HepG2 (cell line): ENCODE measurements around the gene RHBDF2. TPM values are rescaled to one million over a fixed set of nuclear protein-coding genes. Genes with fewer than 3 reads are reported as not detected.

ENCODE experiments used
- ETV6 ChIP-seq: sonication (generic); formaldehyde crosslinking; conservative IDR thresholded peaks from 2 replicates; pipeline ENCODE4 v1.4.0; 2020; ENCODE audit warnings: missing genetic modification reagents
- KDM2A ChIP-seq: sonication (generic); formaldehyde crosslinking; IDR thresholded peaks from 2 replicates; pipeline ENCODE4 v1.4.0; 2020; ENCODE audit warnings: low read depth, missing genetic modification reagents, borderline replicate concordance
- KLF13 ChIP-seq: sonication (generic); formaldehyde crosslinking; IDR thresholded peaks from 2 replicates; pipeline ENCODE4 v1.4.0; 2020; ENCODE audit warnings: mild to moderate bottlenecking, missing genetic modification reagents
- MIXL1 ChIP-seq: IDR thresholded peaks from 2 replicates; pipeline ENCODE4 v1.6.1; 2016
- NFE2L1 ChIP-seq: sonication (generic); formaldehyde crosslinking; IDR thresholded peaks from 2 replicates; pipeline ENCODE4 v1.4.0; 2020; ENCODE audit warnings: missing genetic modification reagents, mild to moderate bottlenecking, borderline replicate concordance
- PAX8 ChIP-seq: sonication (generic); formaldehyde crosslinking; IDR thresholded peaks from 2 replicates; pipeline ENCODE4 v1.8.0; 2022; ENCODE audit warnings: mild to moderate bottlenecking, missing genetic modification reagents, borderline replicate concordance
- PHF8 ChIP-seq: sonication (generic); formaldehyde crosslinking; IDR thresholded peaks from 2 replicates; pipeline ENCODE4 v1.5.0; 2020; ENCODE audit warnings: missing genetic modification reagents
- RFX3 ChIP-seq: IDR thresholded peaks from 2 replicates; pipeline ENCODE4 v1.6.1; 2016; ENCODE audit warnings: missing biosample characterization, missing genetic modification reagents
- ZMYM2 ChIP-seq: sonication (generic); formaldehyde crosslinking; IDR thresholded peaks from 2 replicates; pipeline ENCODE4 v1.8.0; 2022; ENCODE audit warnings: mild to moderate bottlenecking, missing genetic modification reagents
- ZNF451 ChIP-seq: sonication (generic); formaldehyde crosslinking; IDR thresholded peaks from 2 replicates; pipeline ENCODE4 v1.5.0; 2020; ENCODE audit warnings: mild to moderate bottlenecking, missing genetic modification reagents
- ZNF766 ChIP-seq: sonication (generic); formaldehyde crosslinking; IDR thresholded peaks from 2 replicates; pipeline ENCODE4 v1.5.0; 2020; ENCODE audit warnings: missing genetic modification reagents, borderline replicate concordance
- ZNF772 ChIP-seq: sonication (generic); formaldehyde crosslinking; IDR thresholded peaks from 2 replicates; pipeline ENCODE4 v1.5.0; 2020; ENCODE audit warnings: mild to moderate bottlenecking, missing genetic modification reagents
- ZNF792 ChIP-seq: IDR thresholded peaks from 2 replicates; pipeline ENCODE4 v1.6.1; 2016
- ZSCAN29 ChIP-seq: sonication (generic); formaldehyde crosslinking; conservative IDR thresholded peaks from 2 replicates; pipeline ENCODE4 v1.4.0; 2020; ENCODE audit warnings: mild to moderate bottlenecking, missing genetic modification reagents
- polyA plus RNA-seq, 8 experiments: library from polyadenylated mRNA; depleted of rRNA in 3 of 8; stranded (reverse) in 7 of 8; unstranded in 1 of 8; fragments of >200 nt; fragmentation: Illumina TruSeq in 4 of 8; extraction: Trizol in 4 of 8; gene quantifications; 2 replicates each; pipeline versions ENCODE4 v1.2.1 to v1.2.3, GENCODE V29; 2011 to 2016; ENCODE audit warnings: low read depth in 4 of 8, missing spikeins in 1 of 8, mixed read lengths in 1 of 8; ENCODE audit not compliant: insufficient read depth in 1 of 8
- total RNA-seq, 5 experiments: library from RNA; depleted of rRNA; stranded (reverse); fragments of >200 nt; fragmentation: Illumina TruSeq; extraction: Trizol; gene quantifications; 2 replicates each; pipeline ENCODE4 v1.2.3, GENCODE V29; 2016; ENCODE audit warnings: low read depth in 1 of 5
- TF ChIP-seq, protein P1 (sequence below): sonication (generic); formaldehyde crosslinking; IDR thresholded peaks from 2 replicates; pipeline ENCODE4 v1.9.0; 2021; ENCODE audit warnings: missing genetic modification reagents, borderline replicate concordance
- TF ChIP-seq, protein P2 (sequence below): sonication (generic); formaldehyde crosslinking; IDR thresholded peaks from 2 replicates; pipeline ENCODE4 v1.4.0; 2020; ENCODE audit warnings: mild to moderate bottlenecking, missing genetic modification reagents
- TF ChIP-seq, protein P3 (sequence below): sonication (generic); formaldehyde crosslinking; IDR thresholded peaks from 2 replicates; pipeline ENCODE4 v1.4.0; 2020; ENCODE audit warnings: missing genetic modification reagents
- TF ChIP-seq, protein P4 (sequence below): IDR thresholded peaks from 2 replicates; pipeline ENCODE4 v1.6.1; 2016

RHBDF2 gene
- total and polyA plus RNA-seq, 2 of the 13 experiments (the other 11 are each of a cell fraction or from before 2014, with no cell fraction given) = 7.8 to 24.2 TPM

DNA sequence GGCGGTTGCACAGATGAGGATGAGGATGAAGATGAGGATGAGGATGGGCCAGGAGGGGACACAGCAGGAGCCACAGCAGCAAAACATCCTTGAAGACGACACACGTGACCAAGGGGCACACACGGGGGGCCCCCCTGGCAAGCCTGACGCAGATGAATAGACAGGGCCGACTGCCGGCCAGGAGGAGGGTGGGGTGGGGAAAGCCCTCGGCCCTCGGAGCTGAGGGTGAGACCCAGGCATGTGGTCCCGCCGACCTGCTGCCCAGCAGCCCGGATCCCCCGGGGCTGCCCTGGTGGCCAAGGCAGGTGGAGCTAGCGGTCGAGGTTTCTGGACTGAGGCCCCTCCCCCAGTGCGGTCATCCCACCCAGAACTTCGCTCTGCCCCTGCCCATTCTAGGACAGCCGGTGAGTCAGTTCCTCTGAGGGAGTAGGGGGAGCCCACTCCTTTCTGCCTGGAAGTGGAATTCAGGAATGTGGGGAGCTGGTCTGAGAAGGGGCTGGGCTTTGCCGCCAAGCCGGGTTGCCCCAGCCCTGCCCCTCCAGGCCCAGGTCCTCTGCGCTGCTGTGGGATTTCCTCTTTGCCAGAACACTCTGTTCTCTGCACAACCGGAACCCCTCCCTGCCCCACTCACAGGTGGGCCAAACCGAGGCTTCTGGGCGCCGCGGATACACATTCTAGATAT, 26.3 kb upstream of the RHBDF2 start (continued):
- TF ChIP-seq MIXL1 (no peak), ZNF792 (peak; percentile 79), RFX3 (CRISPR knock-in tag) (no peak), ETV6 (CRISPR knock-in tag) (no peak), KDM2A (peak; percentile 88), ZNF451 (CRISPR knock-in tag) (no peak), KLF13 (no peak), NFE2L1 (CRISPR knock-in tag) (no peak), ZNF766 (CRISPR knock-in tag) (no peak), PHF8 (CRISPR knock-in tag) (peak; percentile 30; the same call in 1 of the 2 replicates), PAX8 (CRISPR knock-in tag) (no peak), ZSCAN29 (CRISPR knock-in tag) (0 out of 2 replicates have a peak, but pooled peaks have one; percentile 21), ZMYM2 (CRISPR knock-in tag) (no peak), ZNF772 (CRISPR knock-in tag) (no peak)
- TF ChIP-seq, protein P1, sequence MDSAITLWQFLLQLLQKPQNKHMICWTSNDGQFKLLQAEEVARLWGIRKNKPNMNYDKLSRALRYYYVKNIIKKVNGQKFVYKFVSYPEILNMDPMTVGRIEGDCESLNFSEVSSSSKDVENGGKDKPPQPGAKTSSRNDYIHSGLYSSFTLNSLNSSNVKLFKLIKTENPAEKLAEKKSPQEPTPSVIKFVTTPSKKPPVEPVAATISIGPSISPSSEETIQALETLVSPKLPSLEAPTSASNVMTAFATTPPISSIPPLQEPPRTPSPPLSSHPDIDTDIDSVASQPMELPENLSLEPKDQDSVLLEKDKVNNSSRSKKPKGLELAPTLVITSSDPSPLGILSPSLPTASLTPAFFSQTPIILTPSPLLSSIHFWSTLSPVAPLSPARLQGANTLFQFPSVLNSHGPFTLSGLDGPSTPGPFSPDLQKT = 0 out of 2 replicates have a peak, but pooled peaks have one; percentile 29
- TF ChIP-seq, protein P2, sequence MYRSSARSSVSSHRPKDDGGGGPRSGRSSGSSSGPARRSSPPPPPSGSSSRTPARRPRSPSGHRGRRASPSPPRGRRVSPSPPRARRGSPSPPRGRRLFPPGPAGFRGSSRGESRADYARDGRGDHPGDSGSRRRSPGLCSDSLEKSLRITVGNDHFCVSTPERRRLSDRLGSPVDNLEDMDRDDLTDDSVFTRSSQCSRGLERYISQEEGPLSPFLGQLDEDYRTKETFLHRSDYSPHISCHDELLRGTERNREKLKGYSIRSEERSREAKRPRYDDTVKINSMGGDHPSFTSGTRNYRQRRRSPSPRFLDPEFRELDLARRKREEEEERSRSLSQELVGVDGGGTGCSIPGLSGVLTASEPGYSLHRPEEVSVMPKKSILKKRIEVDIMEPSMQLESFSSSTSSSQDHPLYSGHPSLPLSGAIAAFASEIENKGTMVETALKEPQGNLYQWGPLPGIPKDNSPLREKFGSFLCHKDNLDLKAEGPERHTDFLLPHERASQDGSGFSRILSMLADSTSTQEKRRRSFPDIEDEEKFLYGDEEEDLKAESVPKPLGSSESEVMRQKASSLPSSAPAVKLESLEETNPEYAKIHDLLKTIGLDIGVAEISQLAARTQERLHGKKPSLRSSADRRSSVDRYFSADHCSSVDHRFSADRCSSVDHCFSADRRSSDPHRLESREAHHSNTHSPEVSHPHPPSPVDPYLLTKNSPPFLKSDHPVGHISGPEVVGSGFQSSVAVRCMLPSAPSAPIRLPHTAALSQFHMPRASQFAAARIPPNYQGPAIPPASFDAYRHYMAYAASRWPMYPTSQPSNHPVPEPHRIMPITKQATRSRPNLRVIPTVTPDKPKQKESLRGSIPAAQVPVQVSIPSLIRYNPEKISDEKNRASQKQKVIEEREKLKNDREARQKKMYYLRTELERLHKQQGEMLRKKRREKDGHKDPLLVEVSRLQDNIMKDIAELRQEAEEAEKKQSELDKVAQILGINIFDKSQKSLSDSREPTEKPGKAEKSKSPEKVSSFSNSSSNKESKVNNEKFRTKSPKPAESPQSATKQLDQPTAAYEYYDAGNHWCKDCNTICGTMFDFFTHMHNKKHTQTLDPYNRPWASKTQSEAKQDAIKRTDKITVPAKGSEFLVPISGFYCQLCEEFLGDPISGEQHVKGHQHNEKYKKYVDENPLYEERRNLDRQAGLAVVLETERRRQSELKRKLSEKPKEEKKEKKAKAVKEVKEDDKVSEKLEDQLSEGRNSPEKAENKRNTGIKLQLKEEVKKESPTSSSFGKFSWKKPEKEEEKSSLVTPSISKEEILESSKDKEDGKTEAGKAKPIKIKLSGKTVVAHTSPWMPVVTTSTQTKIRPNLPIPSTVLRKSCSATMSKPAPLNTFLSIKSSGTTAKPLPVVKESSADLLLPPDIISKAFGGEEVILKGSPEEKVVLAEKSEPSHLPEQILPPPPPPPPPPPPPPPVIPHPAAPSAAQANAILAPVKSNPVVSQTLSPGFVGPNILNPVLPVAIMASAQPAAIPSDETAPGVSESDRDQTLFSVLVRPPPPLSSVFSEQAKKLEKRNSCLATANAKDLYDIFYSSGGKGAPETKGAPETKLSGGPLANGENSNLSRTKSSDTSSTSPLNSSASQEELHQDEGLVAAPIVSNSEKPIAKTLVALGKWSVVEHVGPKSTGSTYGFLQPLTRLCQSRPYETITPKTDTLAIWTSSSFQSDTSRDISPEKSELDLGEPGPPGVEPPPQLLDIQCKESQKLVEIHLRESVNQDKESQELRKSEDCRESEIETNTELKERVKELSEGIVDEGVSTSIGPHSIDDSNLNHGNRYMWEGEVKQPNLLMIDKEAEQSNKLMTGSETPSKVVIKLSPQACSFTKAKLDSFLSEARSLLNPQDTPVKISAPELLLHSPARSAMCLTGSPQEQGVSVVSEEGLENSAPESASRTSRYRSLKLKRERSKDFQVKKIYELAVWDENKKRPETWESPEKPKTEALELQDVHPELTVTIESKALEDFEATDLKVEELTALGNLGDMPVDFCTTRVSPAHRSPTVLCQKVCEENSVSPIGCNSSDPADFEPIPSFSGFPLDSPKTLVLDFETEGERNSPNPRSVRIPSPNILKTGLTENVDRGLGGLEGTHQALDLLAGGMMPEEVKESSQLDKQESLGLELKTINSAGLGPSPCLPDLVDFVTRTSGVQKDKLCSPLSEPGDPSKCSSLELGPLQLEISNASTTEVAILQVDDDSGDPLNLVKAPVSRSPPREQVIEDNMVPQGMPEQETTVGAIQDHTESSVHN (CRISPR knock-in tag) = 0 out of 2 replicates have a peak, but pooled peaks have one; percentile 58
- TF ChIP-seq, protein P3, sequence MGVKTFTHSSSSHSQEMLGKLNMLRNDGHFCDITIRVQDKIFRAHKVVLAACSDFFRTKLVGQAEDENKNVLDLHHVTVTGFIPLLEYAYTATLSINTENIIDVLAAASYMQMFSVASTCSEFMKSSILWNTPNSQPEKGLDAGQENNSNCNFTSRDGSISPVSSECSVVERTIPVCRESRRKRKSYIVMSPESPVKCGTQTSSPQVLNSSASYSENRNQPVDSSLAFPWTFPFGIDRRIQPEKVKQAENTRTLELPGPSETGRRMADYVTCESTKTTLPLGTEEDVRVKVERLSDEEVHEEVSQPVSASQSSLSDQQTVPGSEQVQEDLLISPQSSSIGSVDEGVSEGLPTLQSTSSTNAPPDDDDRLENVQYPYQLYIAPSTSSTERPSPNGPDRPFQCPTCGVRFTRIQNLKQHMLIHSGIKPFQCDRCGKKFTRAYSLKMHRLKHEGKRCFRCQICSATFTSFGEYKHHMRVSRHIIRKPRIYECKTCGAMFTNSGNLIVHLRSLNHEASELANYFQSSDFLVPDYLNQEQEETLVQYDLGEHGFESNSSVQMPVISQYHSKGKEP = no peak
- TF ChIP-seq, protein P4, sequence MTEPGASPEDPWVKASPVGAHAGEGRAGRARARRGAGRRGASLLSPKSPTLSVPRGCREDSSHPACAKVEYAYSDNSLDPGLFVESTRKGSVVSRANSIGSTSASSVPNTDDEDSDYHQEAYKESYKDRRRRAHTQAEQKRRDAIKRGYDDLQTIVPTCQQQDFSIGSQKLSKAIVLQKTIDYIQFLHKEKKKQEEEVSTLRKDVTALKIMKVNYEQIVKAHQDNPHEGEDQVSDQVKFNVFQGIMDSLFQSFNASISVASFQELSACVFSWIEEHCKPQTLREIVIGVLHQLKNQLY (CRISPR knock-in tag) = no peak
